Suprapubic skin (tissue), 4 donors: ENCODE measurements around the gene PRKAG2. TPM values are rescaled to one million over a fixed set of nuclear protein-coding genes. Genes with fewer than 3 reads are reported as not detected.
A peak's percentile ranks its signal among the peaks of the same experiment; 100 is the strongest.

ENCODE experiments used
- DNase-seq, 2 donors: peaks; one replicate each; pipeline ENCODE4 v3.0.0-alpha.2; 2019; ENCODE audit warnings: low spot score in 2 of 2
- H3K27ac ChIP-seq: fragments of 200-600 bp; sonication (generic); one replicate; pipeline ENCODE4 v1.5.1; 2019
- H3K27me3 ChIP-seq: fragments of 200-600 bp; sonication (generic); one replicate; pipeline ENCODE4 v1.5.1; 2019
- H3K36me3 ChIP-seq: fragments of 200-600 bp; sonication (generic); one replicate; pipeline ENCODE4 v1.5.1; 2019
- H3K4me1 ChIP-seq: fragments of 200-600 bp; sonication (generic); one replicate; pipeline ENCODE4 v1.5.1; 2019
- H3K4me3 ChIP-seq: fragments of 200-600 bp; sonication (generic); one replicate; pipeline ENCODE4 v1.5.1; 2019; ENCODE audit warnings: mild to moderate bottlenecking
- H3K9me3 ChIP-seq: fragments of 200-600 bp; sonication (generic); one replicate; pipeline ENCODE4 v1.5.1; 2019
- CTCF ChIP-seq, 2 donors: fragments of 200-600 bp in 1 of 2; fragments of 450-650 bp in 1 of 2; sonication (generic) in 1 of 2; IDR thresholded peaks; one replicate each; pipeline ENCODE4 v1.5.1; 2016 to 2019; ENCODE audit warnings: antibody characterized with exemption in 2 of 2, mild to moderate bottlenecking in 1 of 2, moderate library complexity in 1 of 2
- EP300 ChIP-seq: sonication (generic); formaldehyde crosslinking; IDR thresholded peaks from one replicate; pipeline ENCODE4 v1.6.1; 2017; ENCODE audit warnings: antibody characterized with exemption
- POLR2A ChIP-seq, 2 donors: fragments of 450-650 bp; IDR thresholded peaks; one replicate each; pipeline ENCODE4 v1.6.1; 2017; ENCODE audit warnings: antibody characterized with exemption in 2 of 2, mild to moderate bottlenecking in 2 of 2, moderate library complexity in 2 of 2
- POLR2AphosphoS5 ChIP-seq, 3 donors: sonication (generic); formaldehyde crosslinking; IDR thresholded peaks; one replicate each; pipeline ENCODE4 v1.6.1; 2017; ENCODE audit warnings: antibody characterized with exemption in 3 of 3
- WGBS: methylation state at CpG from one replicate; pipeline ENCODE4 v1.1.5; 2018; 5-methylcytosine and 5-hydroxymethylcytosine counted together
- total RNA-seq, 4 donors: library from RNA; depleted of rRNA; stranded (reverse); fragments of >200 nt; gene quantifications; one replicate each; pipeline ENCODE4 v1.1.0, GENCODE V29; 2016

The PRKAG2 gene
- total RNA-seq, 4 donors from 2014 or later, result 16.5 to 40.0 (median 17.3) TPM

GRCh38 chr7:151684408-151685175 lies 192.3 kb downstream of the PRKAG2 start:
- Histone ChIP-seq H3K36me3 (no peaks in the 10 kb centered on the region), H3K4me3 (no peak overlapping the region), H3K4me1 (peaks cover 58% of the 10 kb centered on the region), H3K27ac (peak overlapping the region; percentile 14), H3K27me3 (no peaks in the 10 kb centered on the region), H3K9me3 (no peaks in the 10 kb centered on the region)
- DNase-seq, result no peak
- TF ChIP-seq POLR2AphosphoS5 (IDR thresholded peaks at IDR 0.05) (no peak), CTCF (IDR thresholded peaks at IDR 0.05) (no peak), EP300 (no peak), POLR2A (IDR thresholded peaks at IDR 0.05) (no peak)
- 96% methylated on average over 7 of the region's 13 CpGs for WGBS

- WGBS, result 85% methylated on average over 14 of the region's 18 CpGs
These were observed 193.1 kb downstream of the PRKAG2 start for GRCh38 chr7:151683615-151684407.

GRCh38 chr7:151682831-151683614 lies 193.9 kb downstream of the PRKAG2 start:
- TF ChIP-seq CTCF (IDR thresholded peaks at IDR 0.05), result no peak
- TF ChIP-seq POLR2AphosphoS5 (IDR thresholded peaks at IDR 0.05), result no peak
- no peak for TF ChIP-seq POLR2A (IDR thresholded peaks at IDR 0.05)
- no peak for TF ChIP-seq EP300
- no peaks in the 10 kb centered on the region for H3K27me3 ChIP-seq
- H3K4me1 ChIP-seq, result peaks cover 58% of the 10 kb centered on the region
- WGBS, result 84% methylated on average over 13 of the region's 14 CpGs
- no peaks in the 10 kb centered on the region for H3K9me3 ChIP-seq
- H3K36me3 ChIP-seq, result no peaks in the 10 kb centered on the region
- no peak overlapping the region for H3K4me3 ChIP-seq
- DNase-seq, result peak in 1 of 2 donors; percentile 52
- H3K27ac ChIP-seq, result peak overlapping the region; percentile 89

More at GRCh38 chr7:151683615-151684407, 193.1 kb downstream of the PRKAG2 start:
- no peaks in the 10 kb centered on the region for H3K9me3 ChIP-seq
- H3K36me3 ChIP-seq, result no peaks in the 10 kb centered on the region
- peak in 1 of 2 donors; percentile 51 for DNase-seq
- peak overlapping the region; percentile 89 for H3K27ac ChIP-seq
- no peaks in the 10 kb centered on the region for H3K27me3 ChIP-seq
- no peak for TF ChIP-seq POLR2AphosphoS5 (IDR thresholded peaks at IDR 0.05)
- no peak for TF ChIP-seq CTCF (IDR thresholded peaks at IDR 0.05)
- TF ChIP-seq EP300, result no peak
- no peak for TF ChIP-seq POLR2A (IDR thresholded peaks at IDR 0.05)
- no peak overlapping the region for H3K4me3 ChIP-seq
- H3K4me1 ChIP-seq, result peaks cover 58% of the 10 kb centered on the region

- Histone ChIP-seq H3K4me1 (peaks cover 58% of the 10 kb centered on the region), H3K9me3 (no peaks in the 10 kb centered on the region)
- TF ChIP-seq EP300 (no peak), POLR2A (IDR thresholded peaks at IDR 0.05) (no peak), POLR2AphosphoS5 (IDR thresholded peaks at IDR 0.05) (no peak), CTCF (IDR thresholded peaks at IDR 0.05) (no peak)
These were observed 195.2 kb downstream of the PRKAG2 start for GRCh38 chr7:151681726-151682125.

More at GRCh38 chr7:151681726-151682125, 195.2 kb downstream of the PRKAG2 start:
- DNase-seq, result peak in 1 of 2 donors; percentile 18
- H3K4me3 ChIP-seq, result no peak overlapping the region
- no peaks in the 10 kb centered on the region for H3K27me3 ChIP-seq
- H3K27ac ChIP-seq, result peak overlapping the region; percentile 89
- no peaks in the 10 kb centered on the region for H3K36me3 ChIP-seq
- 96% methylated on average over 3 of the region's 3 CpGs for WGBS
